ENCODE data around the gene DPT.

The DPT gene

DNA sequence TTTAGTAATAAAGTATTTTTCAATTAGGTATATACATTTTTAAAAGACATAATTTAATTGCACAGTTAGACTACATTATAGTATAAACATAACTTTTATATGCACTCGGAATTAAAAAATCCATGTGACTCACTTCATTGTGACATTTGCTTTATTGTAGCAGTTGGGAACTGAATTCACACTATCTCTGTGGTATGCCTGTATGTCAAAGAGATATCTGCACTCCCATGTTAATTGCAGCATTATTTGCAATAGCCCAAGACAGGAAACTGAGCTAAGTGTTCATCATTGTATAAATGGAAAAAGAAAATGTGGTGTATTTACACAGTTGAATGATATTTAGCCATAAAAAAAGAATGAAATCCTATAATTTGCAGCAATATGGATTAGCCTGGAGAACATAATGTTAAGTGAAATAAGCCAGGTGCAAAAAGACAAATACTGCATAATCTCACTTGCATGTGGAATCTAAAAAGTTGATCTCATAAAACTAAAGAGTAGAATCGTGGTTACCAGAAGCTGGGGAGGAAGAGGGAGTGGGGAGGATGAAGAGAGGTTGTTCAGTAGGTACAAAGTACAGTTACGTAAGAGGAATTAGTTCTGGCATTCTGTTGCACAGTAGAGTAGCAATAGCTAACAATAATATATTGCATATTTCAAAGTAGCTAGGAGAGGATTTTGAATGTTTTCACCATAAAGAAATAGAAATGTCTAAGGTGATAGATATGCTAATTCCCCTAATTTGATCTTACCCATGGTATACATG lies 64.8 kb downstream of the DPT start:
- Histone ChIP-seq H3K36me3 (ENCODE audit: control insufficient read depth, insufficient read depth, low read length) (no peaks in the 10 kb centered on the region), H3K9ac (ENCODE audit: low read length) (no peak overlapping the region), H3K4me1 (ENCODE audit: control insufficient read depth, insufficient read depth, low read length) (peaks cover 2% of the 10 kb centered on the region), H3K4me3 (ENCODE audit: low read length) (no peak overlapping the region), H3K27me3 (ENCODE audit: control insufficient read depth, insufficient read depth, low read length) (no peaks in the 10 kb centered on the region), H3K27ac (ENCODE audit: low read depth, low read length) (no peak overlapping the region)

DNA sequence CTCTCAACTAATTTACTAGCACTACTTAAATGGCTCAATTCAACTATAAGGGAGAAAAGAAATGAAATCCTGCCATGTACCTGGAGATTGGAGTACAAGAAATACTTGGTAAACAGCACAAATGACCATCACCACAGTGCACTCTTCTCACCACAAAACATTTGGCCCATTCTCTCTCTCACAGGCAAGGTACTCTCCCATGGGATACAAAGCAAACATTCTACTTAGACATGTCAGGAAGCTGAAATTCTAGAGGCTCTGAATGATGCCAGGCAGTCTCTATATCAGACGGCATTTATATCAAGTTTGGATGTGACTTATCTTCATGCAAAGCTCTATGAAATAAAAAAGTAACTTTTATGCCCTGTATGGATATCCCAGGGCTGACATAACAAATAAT lies 72.5 kb downstream of the DPT start:
- H3K9ac ChIP-seq (ENCODE audit: low read length): no peak overlapping the region
- H3K27me3 ChIP-seq (ENCODE audit: control insufficient read depth, insufficient read depth, low read length): no peaks in the 10 kb centered on the region
- no peak overlapping the region for H3K4me3 ChIP-seq (ENCODE audit: low read length)
- no peaks in the 10 kb centered on the region for H3K4me1 ChIP-seq (ENCODE audit: control insufficient read depth, insufficient read depth, low read length)
- no peaks in the 10 kb centered on the region for H3K36me3 ChIP-seq (ENCODE audit: control insufficient read depth, insufficient read depth, low read length)
- no peak overlapping the region for H3K27ac ChIP-seq (ENCODE audit: low read depth, low read length)

- Histone ChIP-seq H3K27ac (ENCODE audit: low read depth, low read length) (no peak overlapping the region), H3K4me3 (ENCODE audit: low read length) (no peak overlapping the region), H3K9ac (ENCODE audit: low read length) (no peak overlapping the region), H3K4me1 (ENCODE audit: control insufficient read depth, insufficient read depth, low read length) (no peaks in the 10 kb centered on the region), H3K36me3 (ENCODE audit: control insufficient read depth, insufficient read depth, low read length) (no peaks in the 10 kb centered on the region), H3K27me3 (ENCODE audit: control insufficient read depth, insufficient read depth, low read length) (no peaks in the 10 kb centered on the region)
Measured at GRCh38 chr1:168654198-168654915, 74.6 kb downstream of the DPT start.

- H3K27me3 ChIP-seq (ENCODE audit: control insufficient read depth, insufficient read depth, low read length): no peaks in the 10 kb centered on the region
- no peaks in the 10 kb centered on the region for H3K36me3 ChIP-seq (ENCODE audit: control insufficient read depth, insufficient read depth, low read length)
- H3K4me3 ChIP-seq (ENCODE audit: low read length): no peak overlapping the region
- H3K27ac ChIP-seq (ENCODE audit: low read depth, low read length): no peak overlapping the region
- no peak overlapping the region for H3K9ac ChIP-seq (ENCODE audit: low read length)
- no peaks in the 10 kb centered on the region for H3K4me1 ChIP-seq (ENCODE audit: control insufficient read depth, insufficient read depth, low read length)
Measured at GRCh38 chr1:168653567-168653966, 75.4 kb downstream of the DPT start.

DNA sequence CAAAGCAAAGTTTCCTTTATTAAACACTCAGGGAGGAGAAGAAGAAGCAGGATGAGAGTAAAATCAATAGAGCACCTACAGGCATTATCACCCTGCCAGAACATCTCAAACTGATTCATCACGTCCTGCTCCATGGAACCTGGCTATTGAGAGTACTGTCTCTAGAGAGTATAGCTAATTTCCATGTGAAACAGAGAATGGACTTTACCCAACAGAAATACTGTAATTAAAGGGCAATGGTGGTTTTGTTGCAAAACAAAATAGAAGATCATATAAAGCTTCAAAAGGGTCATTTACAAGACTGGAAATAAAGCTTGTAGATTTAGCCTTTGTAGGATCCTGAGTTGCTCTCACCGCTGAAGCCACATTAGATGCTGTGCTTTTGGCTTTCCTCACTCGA lies 83.3 kb downstream of the DPT start:
- Histone ChIP-seq H3K27ac (ENCODE audit: low read depth, low read length) (no peak overlapping the region), H3K4me1 (ENCODE audit: control insufficient read depth, insufficient read depth, low read length) (no peaks in the 10 kb centered on the region), H3K36me3 (ENCODE audit: control insufficient read depth, insufficient read depth, low read length) (no peaks in the 10 kb centered on the region)

More for the DNA sequence above, 83.3 kb downstream of the DPT start:
- Histone ChIP-seq H3K27me3 (ENCODE audit: control insufficient read depth, insufficient read depth, low read length) (no peaks in the 10 kb centered on the region), H3K9ac (ENCODE audit: low read length) (no peak overlapping the region), H3K4me3 (ENCODE audit: low read length) (no peak overlapping the region)
